Liver (tissue), 9 donors: ENCODE measurements around the gene MACROD1. TPM values are rescaled to one million over a fixed set of nuclear protein-coding genes. Genes with fewer than 3 reads are reported as not detected.

Experiments
- DNase-seq: peaks from one replicate; pipeline ENCODE4 v3.0.0-alpha.2; 2017; ENCODE audit warnings: low spot score
- H3K27ac ChIP-seq, 2 donors: one replicate each; pipeline ENCODE4 v1.7.0; 2013; ENCODE audit warnings: inconsistent platforms in 2 of 2, low read length in 2 of 2, control low read depth in 1 of 2, low read depth in 1 of 2, mild to moderate bottlenecking in 1 of 2
- H3K27me3 ChIP-seq, 4 donors: one replicate each; pipeline versions ENCODE4 v1.6.1 to v1.7.0; 2013; ENCODE audit warnings: low read length in 3 of 4, inconsistent platforms in 1 of 4, mild to moderate bottlenecking in 1 of 4, moderate library complexity in 1 of 4; ENCODE audit not compliant: control insufficient read depth in 4 of 4, insufficient read depth in 4 of 4
- H3K36me3 ChIP-seq, 4 donors: one replicate each; pipeline versions ENCODE4 v1.6.1 to v1.7.0; 2013; ENCODE audit warnings: low read length in 3 of 4, mild to moderate bottlenecking in 3 of 4, low read depth in 1 of 4, moderate library complexity in 1 of 4; ENCODE audit not compliant: control insufficient read depth in 4 of 4, insufficient read depth in 3 of 4
- H3K4me1 ChIP-seq, 4 donors: one replicate each; pipeline versions ENCODE4 v1.6.1 to v1.7.0; 2013; ENCODE audit warnings: low read length in 3 of 4, mild to moderate bottlenecking in 3 of 4, moderate library complexity in 1 of 4; ENCODE audit not compliant: control insufficient read depth in 4 of 4, insufficient read depth in 4 of 4
- H3K4me3 ChIP-seq, 3 donors: one replicate each; pipeline versions ENCODE4 v1.6.1 to v1.7.0; 2013; ENCODE audit warnings: low read length in 3 of 3, control low read depth in 1 of 3, low read depth in 1 of 3, mild to moderate bottlenecking in 1 of 3
- H3K9ac ChIP-seq, 2 donors: one replicate each; pipeline ENCODE4 v1.7.0; 2013; ENCODE audit warnings: low read length in 2 of 2, mild to moderate bottlenecking in 2 of 2, moderate library complexity in 2 of 2, control low read depth in 1 of 2, low read depth in 1 of 2
- H3K9me3 ChIP-seq, 4 donors: one replicate each; pipeline versions ENCODE4 v1.6.1 to v1.7.0; 2013; ENCODE audit warnings: low read length in 3 of 4; ENCODE audit not compliant: control insufficient read depth in 4 of 4
- EGR1 ChIP-seq, 2 donors: IDR thresholded peaks; 2 replicates each; pipeline ENCODE4 v1.6.1; 2016 to 2018; ENCODE audit warnings: antibody characterized with exemption in 2 of 2, low read depth in 2 of 2
- FOXA1 ChIP-seq: IDR thresholded peaks from 2 replicates; pipeline ENCODE4 v1.6.1; 2016; ENCODE audit warnings: antibody characterized with exemption
- GABPA ChIP-seq, 2 donors: IDR thresholded peaks in 1 of 2; conservative IDR thresholded peaks in 1 of 2; 2 replicates each; pipeline ENCODE4 v1.6.1; 2016; ENCODE audit warnings: antibody characterized with exemption in 2 of 2, mild to moderate bottlenecking in 1 of 2, moderate library complexity in 1 of 2
- HNF4G ChIP-seq: IDR thresholded peaks from 2 replicates; pipeline ENCODE4 v1.6.1; 2016; ENCODE audit warnings: antibody characterized with exemption
- JUND ChIP-seq, 2 donors: IDR thresholded peaks; 2 replicates each; pipeline ENCODE4 v1.6.1; 2016; ENCODE audit warnings: antibody characterized with exemption in 2 of 2
- RAD21 ChIP-seq, 2 donors: IDR thresholded peaks; 2 replicates each; pipeline ENCODE4 v1.6.1; 2016; ENCODE audit warnings: antibody characterized with exemption in 2 of 2, mild to moderate bottlenecking in 2 of 2
- RXRA ChIP-seq, 2 donors: IDR thresholded peaks; 2 replicates each; pipeline ENCODE4 v1.6.1; 2017 to 2018; ENCODE audit warnings: antibody characterized with exemption in 2 of 2, mild to moderate bottlenecking in 1 of 2
- TAF1 ChIP-seq: conservative IDR thresholded peaks from 2 replicates; pipeline ENCODE4 v1.6.1; 2016; ENCODE audit warnings: antibody characterized with exemption, mild to moderate bottlenecking
- YY1 ChIP-seq: IDR thresholded peaks from 2 replicates; pipeline ENCODE4 v1.6.1; 2016; ENCODE audit warnings: antibody characterized with exemption, mild to moderate bottlenecking
- WGBS: extraction: QIAGEN DNeasy Blood & Tissue Kit; methylation state at CpG from one replicate; pipeline ENCODE4 v1.1.7; 2013; 5-methylcytosine and 5-hydroxymethylcytosine counted together
- polyA plus RNA-seq, 2 donors: library from polyadenylated mRNA; stranded (reverse) in 1 of 2; unstranded in 1 of 2; fragments of 200-250 nt in 1 of 2; fragments of >200 nt in 1 of 2; fragmentation: Nextera tagmentation in 1 of 2; extraction: Ambion mirVana in 1 of 2; gene quantifications; one replicate each; pipeline versions ENCODE4 v1.2.1 to v1.2.3, GENCODE V29; 2013 to 2015
- total RNA-seq, 2 donors: library from RNA; depleted of rRNA; stranded (reverse); fragments of >200 nt; gene quantifications; one replicate each; pipeline ENCODE4 v1.2.3, GENCODE V29; 2014
- TF ChIP-seq, protein P1 (sequence below): IDR thresholded peaks from 2 replicates; pipeline ENCODE4 v1.6.1; 2016; ENCODE audit warnings: antibody characterized with exemption, mild to moderate bottlenecking
- TF ChIP-seq, protein P2 (sequence below): fragments of 150-350 bp; IDR thresholded peaks from 2 replicates; pipeline ENCODE4 v1.5.1; 2017; ENCODE audit warnings: improper control_type of control experiment, low read depth, low read length; ENCODE audit not compliant: missing input control
- TF ChIP-seq, protein P3 (sequence below): IDR thresholded peaks from 2 replicates; pipeline ENCODE4 v1.6.1; 2016; ENCODE audit warnings: antibody characterized with exemption
- TF ChIP-seq, protein P4 (sequence below): IDR thresholded peaks from 2 replicates; pipeline ENCODE4 v1.6.1; 2016; ENCODE audit warnings: antibody characterized with exemption
- TF ChIP-seq, protein P5 (sequence below): IDR thresholded peaks from 2 replicates; pipeline ENCODE4 v1.6.1; 2016; ENCODE audit warnings: antibody characterized with exemption
- donor health status: healthy.
- donor health status: healthy.
- donor health status: healthy.
- donor health status: healthy.
- donor health status: healthy.

Gene MACROD1
- total and polyA plus RNA-seq, 4 donors, result 8.9 to 25.9 (median 13.1) TPM

DNA sequence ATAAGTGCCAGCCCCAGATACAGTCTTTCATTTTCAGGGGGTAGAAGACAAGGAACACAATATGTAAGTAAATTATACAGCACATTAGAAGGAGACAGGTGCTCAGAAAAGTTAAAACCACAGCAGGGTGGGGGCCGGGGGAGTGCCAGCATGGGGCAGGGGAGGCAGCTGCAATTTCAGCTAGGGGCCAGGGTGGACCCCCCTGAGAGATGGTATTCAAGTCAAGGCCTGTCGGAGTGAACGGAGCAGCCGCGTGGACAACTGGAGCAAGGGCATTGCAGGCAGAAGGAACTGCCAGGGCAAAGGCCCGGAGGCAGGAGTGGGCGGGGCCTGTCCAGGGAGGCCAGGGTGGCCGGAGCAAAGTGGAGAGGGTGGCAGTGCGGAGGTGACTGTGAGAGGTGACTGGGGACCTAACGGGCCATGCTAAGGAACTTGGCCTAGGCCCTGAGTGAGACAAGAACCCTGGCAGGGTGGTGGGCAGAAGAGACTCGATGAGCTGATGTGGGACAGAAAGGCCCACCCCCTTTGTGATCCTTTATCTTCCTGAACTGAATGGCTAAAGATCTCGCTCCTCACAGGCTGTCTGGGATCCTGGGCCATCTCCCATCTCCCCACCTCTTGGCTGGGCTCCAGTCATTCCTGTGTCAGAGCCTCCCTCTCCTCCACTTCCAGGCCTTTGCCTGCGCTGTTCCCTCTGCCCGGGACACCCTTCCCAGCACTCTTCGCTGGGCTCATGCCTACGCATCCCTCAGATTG is 152.6 kb downstream of the MACROD1 start:
- DNase-seq, result no peak
- Histone ChIP-seq H3K9me3 (no peaks in the 10 kb centered on the region), H3K9ac (no peak overlapping the region), H3K4me1 (peaks cover 0 to 3% (median 2%) of the 10 kb centered on the region in 4 donors), H3K4me3 (no peak overlapping the region), H3K27ac (no peak overlapping the region), H3K27me3 (no peaks in the 10 kb centered on the region), H3K36me3 (no peaks in the 10 kb centered on the region)
- no peak for TF ChIP-seq FOXA1
- no peak for TF ChIP-seq TAF1
- no peak for TF ChIP-seq RAD21 (IDR thresholded peaks at IDR 0.05)
- WGBS, result 96% methylated on average over 16 of the region's 16 CpGs

DNA sequence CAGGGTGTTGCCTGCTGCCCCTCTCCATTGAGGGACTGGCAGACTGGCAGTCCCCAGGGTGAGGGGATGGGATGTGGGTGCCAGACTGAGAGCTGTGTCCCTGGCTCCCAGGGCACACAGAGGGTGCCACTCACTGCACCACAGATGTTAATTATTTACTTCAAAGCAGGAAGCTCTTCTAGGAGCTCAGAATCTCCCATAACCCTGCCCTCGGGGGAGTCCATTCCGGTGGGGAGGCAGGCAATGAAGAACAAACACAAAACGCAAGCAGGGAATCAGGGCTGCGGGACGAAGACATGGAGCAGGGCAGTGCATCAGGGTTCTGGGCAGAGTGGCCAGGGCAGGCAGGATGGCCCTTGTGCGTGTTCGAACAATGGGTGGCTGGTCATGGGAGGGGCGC is 154.5 kb downstream of the MACROD1 start:
- Histone ChIP-seq H3K9ac (no peak overlapping the region), H3K9me3 (no peaks in the 10 kb centered on the region), H3K4me3 (no peak overlapping the region), H3K27ac (no peak overlapping the region), H3K4me1 (peaks cover 3 to 15% (median 9%) of the 10 kb centered on the region in 4 donors), H3K36me3 (no peaks in the 10 kb centered on the region), H3K27me3 (no peaks in the 10 kb centered on the region)
- TF ChIP-seq RXRA (IDR thresholded peaks at IDR 0.05) (no peak), GABPA (IDR thresholded peaks at IDR 0.05 in 1 of 2, conservative IDR thresholded peaks at IDR 0.05 in 1 of 2) (no peak)
- DNase-seq, result no peak
- 92% methylated on average over 8 of the region's 8 CpGs for WGBS

DNA sequence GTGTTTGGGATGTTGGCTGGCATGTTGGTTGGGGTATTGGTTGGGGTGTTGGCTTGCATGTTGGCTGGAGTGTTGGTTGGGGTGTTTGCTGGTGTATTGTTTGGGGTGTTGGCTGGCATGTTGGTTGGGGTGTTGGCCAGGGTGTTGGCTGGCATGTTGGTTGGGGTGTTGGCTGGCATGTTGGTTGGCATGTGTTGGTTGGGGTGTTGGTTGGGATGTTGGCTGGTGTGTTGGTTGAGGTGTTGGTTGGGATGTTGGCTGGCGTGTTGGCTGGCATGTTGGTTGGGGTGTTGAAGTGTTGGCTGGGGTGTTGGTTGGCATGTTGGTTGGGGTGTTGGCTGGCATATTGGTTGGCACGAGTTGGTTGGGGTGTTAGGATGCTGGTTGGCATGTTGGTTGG is 155.1 kb downstream of the MACROD1 start:
- Histone ChIP-seq H3K27ac (no peak overlapping the region), H3K36me3 (no peaks in the 10 kb centered on the region), H3K27me3 (no peaks in the 10 kb centered on the region), H3K9ac (no peak overlapping the region), H3K4me3 (no peak overlapping the region), H3K9me3 (no peaks in the 10 kb centered on the region), H3K4me1 (peaks cover 3 to 15% (median 9%) of the 10 kb centered on the region in 4 donors)
- DNase-seq, result no peak
- TF ChIP-seq YY1 (no peak), RXRA (IDR thresholded peaks at IDR 0.05) (no peak), GABPA (IDR thresholded peaks at IDR 0.05 in 1 of 2, conservative IDR thresholded peaks at IDR 0.05 in 1 of 2) (no peak)
- 97% methylated on average over 2 of the region's 2 CpGs for WGBS

DNA sequence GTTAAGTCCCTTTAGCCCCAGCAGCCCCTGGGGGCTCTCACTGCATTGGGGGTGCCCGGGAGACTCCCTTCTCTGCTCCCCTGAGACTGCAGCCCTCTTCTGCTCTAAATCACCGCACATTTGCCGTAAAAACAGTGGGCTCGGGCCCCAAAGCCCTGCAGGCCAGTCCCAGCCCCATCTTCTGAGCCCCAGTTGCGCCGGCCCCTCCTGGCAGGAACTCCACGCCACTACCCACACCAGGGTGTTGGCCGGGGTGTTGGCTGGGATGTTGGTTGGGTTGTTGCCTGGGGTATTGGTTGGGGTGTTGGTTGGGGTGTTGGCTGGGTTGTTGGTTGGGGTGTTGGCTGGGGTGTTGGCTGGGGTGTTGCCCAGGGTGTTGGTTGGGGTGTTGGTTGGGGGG is 156.2 kb downstream of the MACROD1 start:
- Histone ChIP-seq H3K27me3 (no peaks in the 10 kb centered on the region), H3K36me3 (no peaks in the 10 kb centered on the region), H3K9me3 (no peaks in the 10 kb centered on the region), H3K4me1 (peaks cover 3 to 15% (median 9%) of the 10 kb centered on the region in 4 donors), H3K4me3 (no peak overlapping the region), H3K9ac (no peak overlapping the region), H3K27ac (no peak overlapping the region)
- 97% methylated on average over 8 of the region's 8 CpGs for WGBS
- no peak for DNase-seq
- TF ChIP-seq, protein P1, sequence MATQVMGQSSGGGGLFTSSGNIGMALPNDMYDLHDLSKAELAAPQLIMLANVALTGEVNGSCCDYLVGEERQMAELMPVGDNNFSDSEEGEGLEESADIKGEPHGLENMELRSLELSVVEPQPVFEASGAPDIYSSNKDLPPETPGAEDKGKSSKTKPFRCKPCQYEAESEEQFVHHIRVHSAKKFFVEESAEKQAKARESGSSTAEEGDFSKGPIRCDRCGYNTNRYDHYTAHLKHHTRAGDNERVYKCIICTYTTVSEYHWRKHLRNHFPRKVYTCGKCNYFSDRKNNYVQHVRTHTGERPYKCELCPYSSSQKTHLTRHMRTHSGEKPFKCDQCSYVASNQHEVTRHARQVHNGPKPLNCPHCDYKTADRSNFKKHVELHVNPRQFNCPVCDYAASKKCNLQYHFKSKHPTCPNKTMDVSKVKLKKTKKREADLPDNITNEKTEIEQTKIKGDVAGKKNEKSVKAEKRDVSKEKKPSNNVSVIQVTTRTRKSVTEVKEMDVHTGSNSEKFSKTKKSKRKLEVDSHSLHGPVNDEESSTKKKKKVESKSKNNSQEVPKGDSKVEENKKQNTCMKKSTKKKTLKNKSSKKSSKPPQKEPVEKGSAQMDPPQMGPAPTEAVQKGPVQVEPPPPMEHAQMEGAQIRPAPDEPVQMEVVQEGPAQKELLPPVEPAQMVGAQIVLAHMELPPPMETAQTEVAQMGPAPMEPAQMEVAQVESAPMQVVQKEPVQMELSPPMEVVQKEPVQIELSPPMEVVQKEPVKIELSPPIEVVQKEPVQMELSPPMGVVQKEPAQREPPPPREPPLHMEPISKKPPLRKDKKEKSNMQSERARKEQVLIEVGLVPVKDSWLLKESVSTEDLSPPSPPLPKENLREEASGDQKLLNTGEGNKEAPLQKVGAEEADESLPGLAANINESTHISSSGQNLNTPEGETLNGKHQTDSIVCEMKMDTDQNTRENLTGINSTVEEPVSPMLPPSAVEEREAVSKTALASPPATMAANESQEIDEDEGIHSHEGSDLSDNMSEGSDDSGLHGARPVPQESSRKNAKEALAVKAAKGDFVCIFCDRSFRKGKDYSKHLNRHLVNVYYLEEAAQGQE, result no peak
- no peak for TF ChIP-seq RXRA (IDR thresholded peaks at IDR 0.05)
- no peak for TF ChIP-seq EGR1 (IDR thresholded peaks at IDR 0.05; ENCODE audit: low read depth in 2 of 2)
- TF ChIP-seq, protein P2, sequence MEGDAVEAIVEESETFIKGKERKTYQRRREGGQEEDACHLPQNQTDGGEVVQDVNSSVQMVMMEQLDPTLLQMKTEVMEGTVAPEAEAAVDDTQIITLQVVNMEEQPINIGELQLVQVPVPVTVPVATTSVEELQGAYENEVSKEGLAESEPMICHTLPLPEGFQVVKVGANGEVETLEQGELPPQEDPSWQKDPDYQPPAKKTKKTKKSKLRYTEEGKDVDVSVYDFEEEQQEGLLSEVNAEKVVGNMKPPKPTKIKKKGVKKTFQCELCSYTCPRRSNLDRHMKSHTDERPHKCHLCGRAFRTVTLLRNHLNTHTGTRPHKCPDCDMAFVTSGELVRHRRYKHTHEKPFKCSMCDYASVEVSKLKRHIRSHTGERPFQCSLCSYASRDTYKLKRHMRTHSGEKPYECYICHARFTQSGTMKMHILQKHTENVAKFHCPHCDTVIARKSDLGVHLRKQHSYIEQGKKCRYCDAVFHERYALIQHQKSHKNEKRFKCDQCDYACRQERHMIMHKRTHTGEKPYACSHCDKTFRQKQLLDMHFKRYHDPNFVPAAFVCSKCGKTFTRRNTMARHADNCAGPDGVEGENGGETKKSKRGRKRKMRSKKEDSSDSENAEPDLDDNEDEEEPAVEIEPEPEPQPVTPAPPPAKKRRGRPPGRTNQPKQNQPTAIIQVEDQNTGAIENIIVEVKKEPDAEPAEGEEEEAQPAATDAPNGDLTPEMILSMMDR, result no peak
- TF ChIP-seq, protein P3, sequence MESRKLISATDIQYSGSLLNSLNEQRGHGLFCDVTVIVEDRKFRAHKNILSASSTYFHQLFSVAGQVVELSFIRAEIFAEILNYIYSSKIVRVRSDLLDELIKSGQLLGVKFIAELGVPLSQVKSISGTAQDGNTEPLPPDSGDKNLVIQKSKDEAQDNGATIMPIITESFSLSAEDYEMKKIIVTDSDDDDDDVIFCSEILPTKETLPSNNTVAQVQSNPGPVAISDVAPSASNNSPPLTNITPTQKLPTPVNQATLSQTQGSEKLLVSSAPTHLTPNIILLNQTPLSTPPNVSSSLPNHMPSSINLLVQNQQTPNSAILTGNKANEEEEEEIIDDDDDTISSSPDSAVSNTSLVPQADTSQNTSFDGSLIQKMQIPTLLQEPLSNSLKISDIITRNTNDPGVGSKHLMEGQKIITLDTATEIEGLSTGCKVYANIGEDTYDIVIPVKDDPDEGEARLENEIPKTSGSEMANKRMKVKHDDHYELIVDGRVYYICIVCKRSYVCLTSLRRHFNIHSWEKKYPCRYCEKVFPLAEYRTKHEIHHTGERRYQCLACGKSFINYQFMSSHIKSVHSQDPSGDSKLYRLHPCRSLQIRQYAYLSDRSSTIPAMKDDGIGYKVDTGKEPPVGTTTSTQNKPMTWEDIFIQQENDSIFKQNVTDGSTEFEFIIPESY, result no peak
- no peak for TF ChIP-seq FOXA1
- no peak for TF ChIP-seq YY1
- no peak for TF ChIP-seq GABPA (IDR thresholded peaks at IDR 0.05 in 1 of 2, conservative IDR thresholded peaks at IDR 0.05 in 1 of 2)
- no peak for TF ChIP-seq HNF4G
- TF ChIP-seq, protein P4, sequence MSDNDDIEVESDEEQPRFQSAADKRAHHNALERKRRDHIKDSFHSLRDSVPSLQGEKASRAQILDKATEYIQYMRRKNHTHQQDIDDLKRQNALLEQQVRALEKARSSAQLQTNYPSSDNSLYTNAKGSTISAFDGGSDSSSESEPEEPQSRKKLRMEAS, result no peak
- TF ChIP-seq JUND (IDR thresholded peaks at IDR 0.05), result no peak
- TF ChIP-seq TAF1, result no peak
- no peak for TF ChIP-seq RAD21 (IDR thresholded peaks at IDR 0.05)
- TF ChIP-seq, protein P5, sequence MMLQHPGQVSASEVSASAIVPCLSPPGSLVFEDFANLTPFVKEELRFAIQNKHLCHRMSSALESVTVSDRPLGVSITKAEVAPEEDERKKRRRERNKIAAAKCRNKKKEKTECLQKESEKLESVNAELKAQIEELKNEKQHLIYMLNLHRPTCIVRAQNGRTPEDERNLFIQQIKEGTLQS, result no peak
